ENCODE measurements around the gene TLK1. TPM values are rescaled to one million over a fixed set of nuclear protein-coding genes. Genes with fewer than 3 reads are reported as not detected.

TLK1 gene
- total and polyA plus RNA-seq, 9 of the 15 experiments (the other 6 are each of a cell fraction or from before 2014, with no cell fraction given), result 20.2 to 101 (median 40.5) TPM

- in situ Hi-C loops (cut with MboI) (loop anchor here (25.0 kb wide), 1 partner anchor 1144 kb away; the partner anchor contains the start of gene DLX2), intact Hi-C loops (cut with micrococcal nuclease) (no loop called here)
- no peak overlapping the region for H3K27ac ChIP-seq (ENCODE audit: extremely low read depth, low read depth, low read length)
- ATAC-seq (peak; percentile 5), FAIRE-seq (no peak), DNase-seq (ENCODE audit: extremely low read depth in 1 of 4, low spot score in 3 of 4) (no peak)
- no peak overlapping the region for H3K4me3 ChIP-seq
- CTCF ChIA-PET (ENCODE audit: low intra/inter-chr PET ratio), result interaction anchor here (0.6 kb wide), 1 partner anchor 479 kb away, joined by 3 read pairs; no protein-coding TSS in a partner anchor
- 72% methylated on average over 12 of the region's 12 CpGs for WGBS (ENCODE audit: insufficient coverage, low coverage, missing lambda C conversion rate)
- H3K27me3 ChIP-seq (ENCODE audit: control insufficient read depth in 2 of 2, insufficient read depth in 2 of 2, low read length in 2 of 2), result no peaks in the 10 kb centered on the region
- no peaks in the 10 kb centered on the region for H4K20me1 ChIP-seq (replicated peaks; ENCODE audit: control insufficient read depth, insufficient read depth, low read length)
- H3K79me2 ChIP-seq (ENCODE audit: control insufficient read depth, insufficient read depth, low read length), result no peaks in the 10 kb centered on the region
- no peaks in the 10 kb centered on the region for H3K9me1 ChIP-seq (ENCODE audit: control insufficient read depth, insufficient read depth, low read length)
- no peaks in the 10 kb centered on the region for H3K9me3 ChIP-seq (replicated peaks; ENCODE audit: control insufficient read depth, insufficient read depth, low read depth, low read length)
- no peak overlapping the region for H2AFZ ChIP-seq (ENCODE audit: low read depth, low read length)
- H3K4me2 ChIP-seq (ENCODE audit: insufficient read depth, low read length), result no peak overlapping the region
- POLR2A ChIA-PET, result interaction anchor here (0.6 to 1.2 kb wide), 7 partner anchors 10 to 543 kb away, joined by 3 to 5 read pairs (median 3); no protein-coding TSS in a partner anchor
- H3K36me3 ChIP-seq (ENCODE audit: control insufficient read depth, insufficient read depth, low read length), result peaks cover 43% of the 10 kb centered on the region
- peaks cover 7 to 8% of the 10 kb centered on the region in 2 experiments; a peak in 4 of 5 replicates for H3K4me1 ChIP-seq (replicated peaks in 1 of 2; ENCODE audit: control insufficient read depth in 2 of 2, insufficient read depth in 2 of 2, low read length in 2 of 2)
- H3K9ac ChIP-seq (ENCODE audit: insufficient read depth in 1 of 2, low read depth in 2 of 2, low read length in 2 of 2), result no peak overlapping the region
- BruUV-seq (replicated peaks), result no TSS peak
- TF ChIP-seq, protein P1, sequence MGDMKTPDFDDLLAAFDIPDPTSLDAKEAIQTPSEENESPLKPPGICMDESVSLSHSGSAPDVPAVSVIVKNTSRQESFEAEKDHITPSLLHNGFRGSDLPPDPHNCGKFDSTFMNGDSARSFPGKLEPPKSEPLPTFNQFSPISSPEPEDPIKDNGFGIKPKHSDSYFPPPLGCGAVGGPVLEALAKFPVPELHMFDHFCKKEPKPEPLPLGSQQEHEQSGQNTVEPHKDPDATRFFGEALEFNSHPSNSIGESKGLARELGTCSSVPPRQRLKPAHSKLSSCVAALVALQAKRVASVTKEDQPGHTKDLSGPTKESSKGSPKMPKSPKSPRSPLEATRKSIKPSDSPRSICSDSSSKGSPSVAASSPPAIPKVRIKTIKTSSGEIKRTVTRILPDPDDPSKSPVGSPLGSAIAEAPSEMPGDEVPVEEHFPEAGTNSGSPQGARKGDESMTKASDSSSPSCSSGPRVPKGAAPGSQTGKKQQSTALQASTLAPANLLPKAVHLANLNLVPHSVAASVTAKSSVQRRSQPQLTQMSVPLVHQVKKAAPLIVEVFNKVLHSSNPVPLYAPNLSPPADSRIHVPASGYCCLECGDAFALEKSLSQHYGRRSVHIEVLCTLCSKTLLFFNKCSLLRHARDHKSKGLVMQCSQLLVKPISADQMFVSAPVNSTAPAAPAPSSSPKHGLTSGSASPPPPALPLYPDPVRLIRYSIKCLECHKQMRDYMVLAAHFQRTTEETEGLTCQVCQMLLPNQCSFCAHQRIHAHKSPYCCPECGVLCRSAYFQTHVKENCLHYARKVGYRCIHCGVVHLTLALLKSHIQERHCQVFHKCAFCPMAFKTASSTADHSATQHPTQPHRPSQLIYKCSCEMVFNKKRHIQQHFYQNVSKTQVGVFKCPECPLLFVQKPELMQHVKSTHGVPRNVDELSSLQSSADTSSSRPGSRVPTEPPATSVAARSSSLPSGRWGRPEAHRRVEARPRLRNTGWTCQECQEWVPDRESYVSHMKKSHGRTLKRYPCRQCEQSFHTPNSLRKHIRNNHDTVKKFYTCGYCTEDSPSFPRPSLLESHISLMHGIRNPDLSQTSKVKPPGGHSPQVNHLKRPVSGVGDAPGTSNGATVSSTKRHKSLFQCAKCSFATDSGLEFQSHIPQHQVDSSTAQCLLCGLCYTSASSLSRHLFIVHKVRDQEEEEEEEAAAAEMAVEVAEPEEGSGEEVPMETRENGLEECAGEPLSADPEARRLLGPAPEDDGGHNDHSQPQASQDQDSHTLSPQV (IDR thresholded peaks at IDR 0.05), result no peak
- TF ChIP-seq SUPT5H (IDR thresholded peaks at IDR 0.05) (peak; percentile 79), ETS1 (conservative IDR thresholded peaks at IDR 0.05; ENCODE audit: control insufficient read depth, low read depth, low read length) (no peak), POLR2G (IDR thresholded peaks at IDR 0.05; ENCODE audit: low read depth, low read length) (peak; percentile 39), CREB1 (IDR thresholded peaks at IDR 0.05) (peak; percentile 15; the same call in 1 of the 2 replicates), CREB1 (CRISPR knock-in tag; IDR thresholded peaks at IDR 0.05) (no peak), FOXJ3 (CRISPR knock-in tag; IDR thresholded peaks at IDR 0.05) (no peak), POLR2AphosphoS2 (IDR thresholded peaks at IDR 0.05; ENCODE audit: low read length) (peak; percentile 80; the same call in 1 of the 2 replicates), FOXO4 (CRISPR knock-in tag; IDR thresholded peaks at IDR 0.05) (no peak), MYNN (IDR thresholded peaks at IDR 0.05) (peak; percentile 59; the same call in 1 of the 2 replicates), MYNN (CRISPR knock-in tag; IDR thresholded peaks at IDR 0.05) (no peak)
- TF ChIP-seq, protein P2, sequence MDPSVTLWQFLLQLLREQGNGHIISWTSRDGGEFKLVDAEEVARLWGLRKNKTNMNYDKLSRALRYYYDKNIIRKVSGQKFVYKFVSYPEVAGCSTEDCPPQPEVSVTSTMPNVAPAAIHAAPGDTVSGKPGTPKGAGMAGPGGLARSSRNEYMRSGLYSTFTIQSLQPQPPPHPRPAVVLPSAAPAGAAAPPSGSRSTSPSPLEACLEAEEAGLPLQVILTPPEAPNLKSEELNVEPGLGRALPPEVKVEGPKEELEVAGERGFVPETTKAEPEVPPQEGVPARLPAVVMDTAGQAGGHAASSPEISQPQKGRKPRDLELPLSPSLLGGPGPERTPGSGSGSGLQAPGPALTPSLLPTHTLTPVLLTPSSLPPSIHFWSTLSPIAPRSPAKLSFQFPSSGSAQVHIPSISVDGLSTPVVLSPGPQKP (CRISPR knock-in tag; IDR thresholded peaks at IDR 0.05), result no peak
Measured at GRCh38 chr2:170968205-170969003, 192.3 kb downstream of the TLK1 start.

All from K562 (cell line).